GM10248 (cell line): ENCODE data around the gene TPCN2.
"Not testable (repeated sequence)": the region's sequence is repeated elsewhere in the genome, so short reads cannot be mapped to it uniquely, and the experiment has no call there.

ENCODE experiments used
- CTCF ChIA-PET: fragments of 300-600 bp; sonication (Branson Sonifier 250); formaldehyde crosslinking; extraction: SDS; loops from one replicate; lab custom pipeline; 2021; ENCODE audit warnings: antibody characterized with exemption; lab: Yijun Ruan, JAX
- POLR2A ChIA-PET: fragments of 350-650 bp; sonication (Branson Sonifier 250); formaldehyde crosslinking; extraction: SDS; loops from one replicate; lab custom pipeline; 2020; ENCODE audit warnings: antibody characterized with exemption; lab: Yijun Ruan, JAX
- DNase-seq: peaks from one replicate; pipeline ENCODE4 v3.0.0; 2012; ENCODE audit errors: extremely low spot score
- TF ChIP-seq, protein P1 (sequence below): IDR thresholded peaks from 2 replicates; pipeline ENCODE4 v1.5.1; 2012; ENCODE audit warnings: mild to moderate bottlenecking, low read depth; ENCODE audit errors: extremely low read depth, missing control alignments, control extremely low read depth

The TPCN2 gene

DNA sequence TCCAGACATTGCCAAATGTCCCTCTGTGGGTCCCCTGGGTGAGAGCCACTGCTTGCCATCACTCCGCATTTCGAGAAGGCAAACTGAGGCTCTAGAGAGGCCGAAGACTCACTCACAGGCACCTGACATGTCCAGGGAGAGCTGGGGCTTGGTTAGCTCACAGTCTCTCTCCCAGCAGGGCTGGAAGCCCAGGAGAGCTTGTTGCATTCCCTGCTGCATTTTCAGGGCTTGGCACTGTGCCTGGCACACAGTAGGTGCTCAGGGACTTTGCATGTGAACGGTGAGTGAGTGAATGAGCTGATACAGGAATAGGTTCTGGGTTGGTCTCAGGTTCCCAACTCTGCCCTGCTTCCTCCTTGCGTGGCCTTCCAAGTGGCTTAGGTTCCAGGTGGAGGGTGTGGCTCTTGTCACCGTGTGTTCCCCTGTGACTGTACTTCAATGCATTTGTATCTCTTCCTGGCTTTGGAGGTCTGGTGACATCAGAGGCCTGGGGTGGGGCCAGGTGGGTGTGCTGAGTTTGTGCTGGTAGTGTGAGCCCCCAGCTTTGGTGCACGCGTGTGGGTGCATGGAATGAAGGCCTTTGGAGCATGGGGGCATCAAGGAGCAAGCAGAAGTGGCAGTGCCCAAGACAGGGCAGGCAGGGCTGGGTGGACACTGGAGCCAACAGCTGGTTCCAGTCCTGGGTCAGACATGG, 88.6 kb downstream of the TPCN2 start:
- POLR2A ChIA-PET: no interaction called here
- CTCF ChIA-PET: interaction anchor here (1.0 kb wide), 1 partner anchor 19 kb away, joined by 3 read pairs; the partner anchor contains the start of gene SMIM38
- TF ChIP-seq, protein P1, sequence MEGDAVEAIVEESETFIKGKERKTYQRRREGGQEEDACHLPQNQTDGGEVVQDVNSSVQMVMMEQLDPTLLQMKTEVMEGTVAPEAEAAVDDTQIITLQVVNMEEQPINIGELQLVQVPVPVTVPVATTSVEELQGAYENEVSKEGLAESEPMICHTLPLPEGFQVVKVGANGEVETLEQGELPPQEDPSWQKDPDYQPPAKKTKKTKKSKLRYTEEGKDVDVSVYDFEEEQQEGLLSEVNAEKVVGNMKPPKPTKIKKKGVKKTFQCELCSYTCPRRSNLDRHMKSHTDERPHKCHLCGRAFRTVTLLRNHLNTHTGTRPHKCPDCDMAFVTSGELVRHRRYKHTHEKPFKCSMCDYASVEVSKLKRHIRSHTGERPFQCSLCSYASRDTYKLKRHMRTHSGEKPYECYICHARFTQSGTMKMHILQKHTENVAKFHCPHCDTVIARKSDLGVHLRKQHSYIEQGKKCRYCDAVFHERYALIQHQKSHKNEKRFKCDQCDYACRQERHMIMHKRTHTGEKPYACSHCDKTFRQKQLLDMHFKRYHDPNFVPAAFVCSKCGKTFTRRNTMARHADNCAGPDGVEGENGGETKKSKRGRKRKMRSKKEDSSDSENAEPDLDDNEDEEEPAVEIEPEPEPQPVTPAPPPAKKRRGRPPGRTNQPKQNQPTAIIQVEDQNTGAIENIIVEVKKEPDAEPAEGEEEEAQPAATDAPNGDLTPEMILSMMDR: no peak
- no peak for DNase-seq

DNA sequence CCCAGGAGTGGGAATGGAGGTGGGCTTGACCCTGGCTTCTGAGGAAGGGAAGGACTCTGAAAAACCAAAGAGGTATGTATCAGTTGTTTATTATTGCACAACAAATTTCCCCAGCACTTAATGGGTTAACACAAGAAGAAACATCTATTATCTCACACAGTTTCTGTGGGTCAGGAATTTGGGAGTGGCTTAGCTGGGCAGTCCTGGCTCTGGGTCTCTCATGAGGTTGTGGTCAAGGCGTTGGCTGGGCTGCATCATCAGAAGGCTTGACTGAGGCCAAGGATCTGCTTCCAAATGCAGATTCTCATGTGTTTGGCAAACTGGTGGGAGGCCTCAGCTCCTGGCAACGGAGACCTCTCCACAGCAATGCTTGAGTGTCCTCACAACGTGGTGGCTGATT, 89.5 kb downstream of the TPCN2 start:
- TF ChIP-seq, protein P1: no peak
- CTCF ChIA-PET: no interaction called here
- DNase-seq: no peak
- POLR2A ChIA-PET: no interaction called here

DNA sequence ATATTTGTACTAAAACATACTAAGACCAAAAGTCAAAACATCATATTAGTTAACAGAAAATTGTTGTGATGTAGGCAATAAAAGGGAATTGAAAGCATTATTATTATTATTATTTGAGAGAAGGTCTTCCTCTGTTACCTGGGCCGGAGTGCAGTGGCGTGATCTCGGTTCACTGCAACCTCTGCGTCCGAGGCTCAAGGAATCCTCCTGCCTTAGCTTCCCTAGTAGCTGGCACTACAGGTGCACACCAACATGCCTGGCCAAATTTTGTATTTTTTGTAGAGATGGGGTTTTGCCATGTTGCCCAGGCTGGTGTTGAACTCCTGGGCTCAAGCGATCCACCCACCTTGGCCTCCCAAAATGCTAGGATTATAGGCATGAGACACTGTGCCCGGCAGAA, 91.4 kb downstream of the TPCN2 start:
- DNase-seq, POLR2A ChIA-PET: not testable (repeated sequence)
- CTCF ChIA-PET: interaction anchor here (1.1 to 1.2 kb wide), 2 partner anchors 9 to 16 kb away, joined by 3 to 4 read pairs; partner anchors contain the start of gene SMIM38

DNA sequence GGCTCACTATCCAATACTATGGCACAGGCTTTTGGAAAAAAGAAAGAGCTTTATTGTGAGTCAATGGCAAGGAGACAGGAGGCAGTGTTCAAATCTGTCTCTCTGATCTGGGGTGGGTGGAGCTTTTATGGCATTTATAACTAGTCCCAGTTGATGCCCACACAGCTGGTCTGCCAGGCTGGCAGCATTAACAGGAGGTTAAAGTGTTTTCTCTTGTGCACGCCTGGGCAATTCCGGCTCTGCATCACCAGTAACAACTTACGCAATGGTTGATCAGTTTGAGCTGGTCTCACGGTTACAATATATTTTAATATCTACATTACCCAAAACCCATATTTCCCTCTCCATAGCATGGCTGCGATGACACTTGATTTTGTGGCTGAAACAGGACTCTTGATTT, 91.9 kb downstream of the TPCN2 start:
- TF ChIP-seq, protein P1: no peak
- no peak for DNase-seq
- CTCF ChIA-PET: interaction anchor here (1.1 to 1.2 kb wide), 2 partner anchors 9 to 16 kb away, joined by 3 to 4 read pairs; partner anchors contain the start of gene SMIM38
- POLR2A ChIA-PET: no interaction called here

DNA sequence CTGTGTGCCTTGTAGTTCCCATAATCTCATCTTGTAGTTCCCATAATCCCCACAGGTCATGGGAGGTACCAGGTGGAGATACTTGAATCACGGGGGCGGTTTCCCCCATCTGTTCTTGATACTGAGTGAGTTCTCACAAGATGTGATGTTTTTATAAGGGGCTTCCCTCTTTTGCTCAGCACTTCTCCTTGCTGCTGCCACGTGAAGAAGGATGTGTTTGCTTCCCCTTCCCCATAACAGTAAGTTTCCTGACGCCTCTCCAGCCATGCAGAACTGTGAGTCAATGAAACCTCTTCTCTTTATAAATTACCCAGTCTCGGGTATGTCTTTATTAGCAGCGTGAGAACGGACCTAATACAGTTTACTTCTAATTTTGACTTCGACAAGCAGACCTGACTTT, 93.0 kb downstream of the TPCN2 start:
- no peak for DNase-seq
- ChIA-PET CTCF (no interaction called here), POLR2A (no interaction called here)
- TF ChIP-seq, protein P1: no peak

DNA sequence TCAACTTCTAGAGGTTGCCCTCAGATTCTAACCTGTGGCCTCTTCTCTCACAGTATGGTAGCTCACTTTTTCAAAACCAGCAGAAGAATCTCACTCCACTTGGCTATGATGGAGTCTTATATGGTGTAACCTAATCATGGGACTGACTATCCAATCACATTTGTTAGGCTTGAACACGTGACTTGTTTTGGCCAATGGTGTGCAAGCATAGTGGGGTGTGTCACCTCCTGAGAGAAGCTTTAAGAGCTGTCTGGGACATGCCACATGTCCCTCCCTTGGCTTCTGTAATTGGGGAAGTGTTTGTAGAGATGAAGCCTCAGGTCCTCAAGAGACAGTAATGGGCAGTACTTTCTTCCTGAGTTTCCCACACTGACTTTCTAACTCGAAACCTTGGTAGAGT, 94.2 kb downstream of the TPCN2 start:
- DNase-seq: no peak
- POLR2A ChIA-PET: no interaction called here
- TF ChIP-seq, protein P1: no peak
- CTCF ChIA-PET: no interaction called here

DNA sequence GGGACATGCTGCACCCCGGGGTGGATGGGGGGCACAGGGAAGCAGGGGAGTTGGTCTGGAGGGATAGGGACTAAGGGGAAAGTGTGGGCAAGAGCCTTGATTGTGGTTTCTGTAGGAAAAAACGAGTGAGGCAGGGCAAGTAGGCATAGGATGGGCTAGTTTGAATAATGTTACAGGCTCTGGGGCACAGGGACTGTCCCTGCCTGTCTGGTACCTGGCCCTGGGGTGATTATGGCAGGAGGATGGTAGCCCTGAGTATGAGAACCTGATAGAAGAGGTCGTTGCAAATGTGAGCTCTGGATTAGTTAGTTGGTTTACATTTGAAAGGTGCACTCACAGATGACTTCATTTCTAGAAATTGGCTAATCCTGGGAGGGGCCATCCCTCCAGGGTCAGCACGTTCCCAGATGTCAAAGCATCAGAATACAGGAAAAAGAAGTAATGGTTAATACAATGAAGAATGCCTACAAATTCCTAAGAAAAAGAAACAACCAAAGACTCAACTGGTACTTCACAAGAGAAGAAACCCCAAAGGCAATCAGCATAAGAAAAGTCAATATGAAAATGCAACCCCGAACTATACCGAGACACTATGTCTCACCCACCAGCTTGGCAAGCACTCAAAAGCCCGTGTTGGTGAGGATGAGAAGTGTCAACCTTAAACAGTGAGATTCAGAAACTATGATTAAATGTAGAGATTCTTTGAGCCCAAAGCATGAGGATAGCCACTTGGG, 95.8 kb downstream of the TPCN2 start:
- TF ChIP-seq, protein P1: no peak
- ChIA-PET POLR2A (interaction anchor here (1.2 kb wide), 1 partner anchor 12 kb away, joined by 3 read pairs; the partner anchor contains the start of gene SMIM38), CTCF (interaction anchor here (1.7 kb wide), 1 partner anchor 10 kb away, joined by 6 read pairs; no protein-coding TSS in a partner anchor)
- no peak for DNase-seq
